ENCODE measurements around the gene ZFR2. TPM values are rescaled to one million over a fixed set of nuclear protein-coding genes. Genes with fewer than 3 reads are reported as not detected.

The ZFR2 gene
- total and polyA plus RNA-seq, 7 donors = not detected

GRCh38 chr19:3893509-3894179, 24.8 kb upstream of the ZFR2 start:
- H3K4me1 ChIP-seq = no peaks in the 10 kb centered on the region
- WGBS, 3 donors = 51 to 60% (median 53%) methylated on average over 12 of the region's 12 CpGs
- H3K9me3 ChIP-seq = peaks cover 4% of the 10 kb centered on the region
- intact Hi-C loops (cut with DNase I) = no loop called here
- no peak overlapping the region for H3K27ac ChIP-seq
- DNase-seq (no peak), ATAC-seq (no peak)
- no peak for TF ChIP-seq CTCF (IDR thresholded peaks at IDR 0.05)
- H3K4me3 ChIP-seq = no peak overlapping the region
- H3K27me3 ChIP-seq (ENCODE audit: insufficient read depth in 3 of 3, low read length in 2 of 3) = peaks cover 0 to 4% (median 2%) of the 10 kb centered on the region in 3 donors
- H3K36me3 ChIP-seq (ENCODE audit: insufficient read depth in 1 of 2, low read depth in 1 of 2) = no peaks in the 10 kb centered on the region

- TF ChIP-seq CTCF (IDR thresholded peaks at IDR 0.05) = no peak
- 71 to 77% (median 74%) methylated on average over 15 to 17 of the region's 17 CpGs for WGBS, 3 donors
Observed at GRCh38 chr19:3890591-3890990, 21.8 kb upstream of the ZFR2 start.

GRCh38 chr19:3882041-3882384, 13.2 kb upstream of the ZFR2 start:
- 14 to 24% (median 19%) methylated on average over 6 of the region's 6 CpGs for WGBS, 3 donors
- intact Hi-C loops (cut with DNase I) = no loop called here
- ATAC-seq (no peak), DNase-seq (no peak)
- no peaks in the 10 kb centered on the region for H3K9me3 ChIP-seq
- no peak overlapping the region for H3K27ac ChIP-seq
- H3K27me3 ChIP-seq (ENCODE audit: insufficient read depth in 3 of 3, low read length in 2 of 3) = peaks cover 0 to 62% (median 11%) of the 10 kb centered on the region in 3 donors
- H3K36me3 ChIP-seq (ENCODE audit: insufficient read depth in 1 of 2, low read depth in 1 of 2) = no peaks in the 10 kb centered on the region
- TF ChIP-seq CTCF (IDR thresholded peaks at IDR 0.05) = no peak
- H3K4me1 ChIP-seq = no peaks in the 10 kb centered on the region
- H3K4me3 ChIP-seq = no peak overlapping the region

More at GRCh38 chr19:3890591-3890990, 21.8 kb upstream of the ZFR2 start:
- Histone ChIP-seq H3K4me3 (no peak overlapping the region), H3K27me3 (ENCODE audit: insufficient read depth in 3 of 3, low read length in 2 of 3) (no peaks in the 10 kb centered on the region), H3K4me1 (no peaks in the 10 kb centered on the region), H3K9me3 (no peaks in the 10 kb centered on the region), H3K36me3 (ENCODE audit: insufficient read depth in 1 of 2, low read depth in 1 of 2) (no peaks in the 10 kb centered on the region), H3K27ac (no peak overlapping the region)
- DNase-seq (no peak), ATAC-seq (no peak)
- intact Hi-C loops (cut with DNase I) = no loop called here

GRCh38 chr19:3881272-3882040, 12.6 kb upstream of the ZFR2 start:
- WGBS, 3 donors = 1 to 2% (median 1%) methylated on average over 30 to 31 of the region's 31 CpGs
- intact Hi-C loops (cut with DNase I) = no loop called here
- no peak overlapping the region for H3K27ac ChIP-seq
- no peak overlapping the region for H3K4me3 ChIP-seq
- H3K9me3 ChIP-seq = no peaks in the 10 kb centered on the region
- no peaks in the 10 kb centered on the region for H3K4me1 ChIP-seq
- no peak for TF ChIP-seq CTCF (IDR thresholded peaks at IDR 0.05)
- no peaks in the 10 kb centered on the region for H3K36me3 ChIP-seq (ENCODE audit: insufficient read depth in 1 of 2, low read depth in 1 of 2)
- DNase-seq (no peak), ATAC-seq (no peak)
- peaks cover 0 to 62% (median 11%) of the 10 kb centered on the region in 3 donors for H3K27me3 ChIP-seq (ENCODE audit: insufficient read depth in 3 of 3, low read length in 2 of 3)

All from psoas muscle (tissue), 8 donors.